ENCODE data around the gene USP47.

The USP47 gene

DNA sequence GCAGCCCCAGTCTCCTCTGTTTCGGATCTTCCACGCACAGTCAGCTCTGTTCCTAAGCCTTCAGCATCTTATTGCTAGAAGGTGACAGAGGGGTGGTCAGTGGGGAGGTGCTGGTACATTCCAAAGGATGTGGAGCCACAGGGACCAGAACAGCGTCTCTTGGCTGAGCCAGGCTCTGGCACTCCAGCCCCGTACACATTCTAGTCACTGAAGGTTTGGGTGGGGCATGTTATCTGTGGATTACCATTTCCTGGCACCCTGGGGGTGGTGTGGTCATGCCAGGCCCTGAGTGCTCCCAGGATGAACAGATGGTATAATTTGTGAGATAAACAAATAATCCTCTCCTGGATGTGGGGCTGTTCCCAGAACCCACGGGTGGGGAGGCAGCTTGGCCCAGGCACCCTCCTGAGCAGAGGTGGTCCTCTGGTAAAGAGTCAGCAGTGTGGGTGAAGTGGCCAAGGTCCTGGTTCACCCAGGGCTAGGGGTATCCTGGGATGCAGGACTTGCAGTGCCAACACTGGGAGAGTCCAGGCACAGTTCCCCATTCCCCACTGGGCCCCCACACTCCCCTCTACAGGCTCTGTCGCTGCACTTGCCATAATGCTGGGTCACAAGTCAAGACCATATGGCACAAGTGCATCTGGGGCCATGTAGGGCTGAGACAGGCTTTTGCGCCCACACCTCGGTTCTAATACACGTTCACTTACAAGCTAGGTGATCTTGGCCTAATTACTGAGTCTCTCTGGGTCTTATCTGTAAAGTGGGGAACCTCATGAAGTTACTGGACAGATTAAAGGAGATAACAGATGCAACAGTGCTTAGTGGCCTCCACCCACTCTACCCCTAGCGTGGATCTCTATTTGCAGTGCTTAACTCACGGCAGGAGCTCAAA lies 133.7 kb downstream of the USP47 start:
- POLR2A ChIA-PET = no interaction called here
- no peaks in the 10 kb centered on the region for H3K36me3 ChIP-seq (ENCODE audit: control insufficient read depth in 2 of 2, insufficient read depth in 1 of 2, low read length in 2 of 2)
- TF ChIP-seq, protein P1, sequence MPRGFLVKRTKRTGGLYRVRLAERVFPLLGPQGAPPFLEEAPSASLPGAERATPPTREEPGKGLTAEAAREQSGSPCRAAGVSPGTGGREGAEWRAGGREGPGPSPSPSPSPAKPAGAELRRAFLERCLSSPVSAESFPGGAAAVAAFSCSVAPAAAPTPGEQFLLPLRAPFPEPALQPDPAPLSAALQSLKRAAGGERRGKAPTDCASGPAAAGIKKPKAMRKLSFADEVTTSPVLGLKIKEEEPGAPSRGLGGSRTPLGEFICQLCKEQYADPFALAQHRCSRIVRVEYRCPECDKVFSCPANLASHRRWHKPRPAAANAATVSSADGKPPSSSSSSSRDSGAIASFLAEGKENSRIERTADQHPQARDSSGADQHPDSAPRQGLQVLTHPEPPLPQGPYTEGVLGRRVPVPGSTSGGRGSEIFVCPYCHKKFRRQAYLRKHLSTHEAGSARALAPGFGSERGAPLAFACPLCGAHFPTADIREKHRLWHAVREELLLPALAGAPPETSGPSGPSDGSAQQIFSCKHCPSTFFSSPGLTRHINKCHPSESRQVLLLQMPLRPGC (tag by site-specific recombination; IDR thresholded peaks at IDR 0.05) = no peak
- TF ChIP-seq ZNF76 (tag by site-specific recombination; IDR thresholded peaks at IDR 0.05; ENCODE audit: borderline replicate concordance, low read depth) (no peak), ZNF114 (tag by site-specific recombination; IDR thresholded peaks at IDR 0.05) (no peak)
- TF ChIP-seq, protein P2, sequence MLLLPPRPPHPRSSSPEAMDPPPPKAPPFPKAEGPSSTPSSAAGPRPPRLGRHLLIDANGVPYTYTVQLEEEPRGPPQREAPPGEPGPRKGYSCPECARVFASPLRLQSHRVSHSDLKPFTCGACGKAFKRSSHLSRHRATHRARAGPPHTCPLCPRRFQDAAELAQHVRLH (tag by site-specific recombination; IDR thresholded peaks at IDR 0.05) = no peak
- TF ChIP-seq, protein P3, sequence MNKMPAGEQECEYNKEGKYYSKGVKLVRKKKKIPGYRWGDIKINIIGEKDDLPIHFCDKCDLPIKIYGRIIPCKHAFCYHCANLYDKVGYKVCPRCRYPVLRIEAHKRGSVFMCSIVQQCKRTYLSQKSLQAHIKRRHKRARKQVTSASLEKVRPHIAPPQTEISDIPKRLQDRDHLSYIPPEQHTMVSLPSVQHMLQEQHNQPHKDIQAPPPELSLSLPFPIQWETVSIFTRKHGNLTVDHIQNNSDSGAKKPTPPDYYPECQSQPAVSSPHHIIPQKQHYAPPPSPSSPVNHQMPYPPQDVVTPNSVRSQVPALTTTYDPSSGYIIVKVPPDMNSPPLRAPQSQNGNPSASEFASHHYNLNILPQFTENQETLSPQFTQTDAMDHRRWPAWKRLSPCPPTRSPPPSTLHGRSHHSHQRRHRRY (tag by site-specific recombination; IDR thresholded peaks at IDR 0.05) = no peak
- CTCF ChIA-PET = interaction anchor here (1.2 to 6.3 kb wide), 3 partner anchors 8 to 306 kb away, joined by 3 to 57 read pairs (median 3); no protein-coding TSS in a partner anchor
- H3K27ac ChIP-seq (ENCODE audit: extremely low read depth, low read depth, low read length) = no peak overlapping the region
- no peaks in the 10 kb centered on the region for H3K9me3 ChIP-seq (ENCODE audit: control insufficient read depth, insufficient read depth, low read depth, low read length)
- no peaks in the 10 kb centered on the region for H3K4me1 ChIP-seq (ENCODE audit: control insufficient read depth, insufficient read depth, low read length)
- no peak overlapping the region for H3K4me3 ChIP-seq (ENCODE audit: low read depth, low read length)

DNA sequence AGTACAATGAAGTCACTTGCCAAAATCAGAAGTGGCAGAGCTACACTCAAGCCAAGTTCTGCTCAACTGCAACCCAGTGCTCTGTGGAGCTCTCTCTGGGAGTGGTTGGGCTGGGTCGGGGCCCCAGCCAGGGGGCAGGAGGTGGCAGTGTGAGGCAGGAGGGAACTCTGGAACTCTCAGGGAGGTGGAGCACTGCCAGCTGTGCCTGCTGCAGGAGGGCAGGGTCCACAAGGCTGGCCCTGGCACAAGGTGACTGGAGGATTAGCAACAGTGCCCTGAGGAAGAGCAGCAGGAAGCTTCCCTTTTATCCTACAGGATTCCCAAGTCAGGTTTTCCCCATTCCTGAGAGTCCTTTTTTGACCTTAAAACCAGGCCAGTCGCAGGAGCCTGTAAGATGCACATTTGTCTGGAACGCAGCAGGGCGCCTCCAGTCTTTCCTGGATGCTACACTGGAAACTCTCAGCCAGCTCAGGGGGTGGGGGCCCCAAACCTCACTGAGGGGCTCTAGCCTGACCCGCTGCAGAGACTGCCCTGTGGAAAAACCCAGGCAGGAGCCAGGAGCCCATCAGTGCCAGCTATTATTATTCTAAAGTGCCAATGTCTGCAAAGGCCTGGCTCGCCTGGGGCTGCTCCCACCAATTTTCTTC lies 134.8 kb downstream of the USP47 start:
- Histone ChIP-seq H3K36me3 (ENCODE audit: control insufficient read depth in 2 of 2, insufficient read depth in 1 of 2, low read length in 2 of 2) (no peaks in the 10 kb centered on the region), H3K4me3 (ENCODE audit: low read depth, low read length) (no peak overlapping the region), H3K27ac (ENCODE audit: extremely low read depth, low read depth, low read length) (no peak overlapping the region), H3K9me3 (ENCODE audit: control insufficient read depth, insufficient read depth, low read depth, low read length) (no peaks in the 10 kb centered on the region), H3K4me1 (ENCODE audit: control insufficient read depth, insufficient read depth, low read length) (no peaks in the 10 kb centered on the region)
- POLR2A ChIA-PET = no interaction called here
- CTCF ChIA-PET = interaction anchor here (0.7 to 6.3 kb wide), 3 partner anchors 9 to 912 kb away, joined by 3 to 57 read pairs (median 3); no protein-coding TSS in a partner anchor
- TF ChIP-seq ZNF830 (tag by site-specific recombination; IDR thresholded peaks at IDR 0.05; ENCODE audit: low read depth) (no peak), ZIC2 (tag by site-specific recombination; IDR thresholded peaks at IDR 0.05) (0 out of 2 replicates have a peak, but pooled peaks have one; percentile 9)

DNA sequence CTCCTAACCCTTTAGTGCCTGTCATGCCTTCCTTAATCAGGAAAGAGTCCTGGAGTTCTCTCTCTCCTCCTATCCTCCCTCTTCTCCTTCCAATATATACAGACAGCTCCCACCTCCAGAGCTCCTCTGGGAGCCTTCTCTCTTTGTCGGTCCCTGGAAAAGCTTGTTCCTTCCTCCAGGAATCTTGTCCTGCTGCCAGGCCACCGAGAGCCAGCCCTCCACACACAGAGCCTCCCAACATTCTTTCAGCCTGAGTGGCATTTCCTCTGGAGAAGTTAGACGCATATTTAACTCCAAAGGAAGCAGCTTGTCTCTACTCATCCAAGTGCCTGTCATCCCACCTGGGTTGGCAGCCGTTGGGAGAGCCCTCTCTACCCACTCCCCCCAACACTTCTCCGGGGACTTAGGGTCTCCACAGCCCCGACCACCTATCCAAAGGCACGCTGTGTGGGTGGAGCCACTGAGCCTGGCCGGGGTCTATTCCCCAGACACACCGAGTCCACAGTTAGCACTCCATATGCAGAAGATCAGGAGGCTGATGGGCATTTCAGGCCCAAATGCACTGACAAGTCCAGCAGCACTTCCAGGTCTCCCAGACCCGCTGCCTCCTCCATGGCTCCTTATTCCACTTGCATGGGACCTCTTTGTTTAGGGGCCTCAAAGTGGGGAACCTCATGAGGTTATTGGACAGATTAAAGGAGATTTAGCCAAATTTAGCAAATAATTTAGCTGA lies 135.6 kb downstream of the USP47 start:
- no peaks in the 10 kb centered on the region for H3K4me1 ChIP-seq (ENCODE audit: control insufficient read depth, insufficient read depth, low read length)
- no peaks in the 10 kb centered on the region for H3K9me3 ChIP-seq (ENCODE audit: control insufficient read depth, insufficient read depth, low read depth, low read length)
- TF ChIP-seq ZNF585B (tag by site-specific recombination; IDR thresholded peaks at IDR 0.05) (no peak), ZNF624 (tag by site-specific recombination; IDR thresholded peaks at IDR 0.05) (no peak), ZNF394 (tag by site-specific recombination; IDR thresholded peaks at IDR 0.05; ENCODE audit: borderline replicate concordance) (no peak), ZNF621 (tag by site-specific recombination; IDR thresholded peaks at IDR 0.05) (no peak), ZNF629 (tag by site-specific recombination; IDR thresholded peaks at IDR 0.05) (no peak), ZNF404 (tag by site-specific recombination; IDR thresholded peaks at IDR 0.05) (no peak)
- TF ChIP-seq, protein P4, sequence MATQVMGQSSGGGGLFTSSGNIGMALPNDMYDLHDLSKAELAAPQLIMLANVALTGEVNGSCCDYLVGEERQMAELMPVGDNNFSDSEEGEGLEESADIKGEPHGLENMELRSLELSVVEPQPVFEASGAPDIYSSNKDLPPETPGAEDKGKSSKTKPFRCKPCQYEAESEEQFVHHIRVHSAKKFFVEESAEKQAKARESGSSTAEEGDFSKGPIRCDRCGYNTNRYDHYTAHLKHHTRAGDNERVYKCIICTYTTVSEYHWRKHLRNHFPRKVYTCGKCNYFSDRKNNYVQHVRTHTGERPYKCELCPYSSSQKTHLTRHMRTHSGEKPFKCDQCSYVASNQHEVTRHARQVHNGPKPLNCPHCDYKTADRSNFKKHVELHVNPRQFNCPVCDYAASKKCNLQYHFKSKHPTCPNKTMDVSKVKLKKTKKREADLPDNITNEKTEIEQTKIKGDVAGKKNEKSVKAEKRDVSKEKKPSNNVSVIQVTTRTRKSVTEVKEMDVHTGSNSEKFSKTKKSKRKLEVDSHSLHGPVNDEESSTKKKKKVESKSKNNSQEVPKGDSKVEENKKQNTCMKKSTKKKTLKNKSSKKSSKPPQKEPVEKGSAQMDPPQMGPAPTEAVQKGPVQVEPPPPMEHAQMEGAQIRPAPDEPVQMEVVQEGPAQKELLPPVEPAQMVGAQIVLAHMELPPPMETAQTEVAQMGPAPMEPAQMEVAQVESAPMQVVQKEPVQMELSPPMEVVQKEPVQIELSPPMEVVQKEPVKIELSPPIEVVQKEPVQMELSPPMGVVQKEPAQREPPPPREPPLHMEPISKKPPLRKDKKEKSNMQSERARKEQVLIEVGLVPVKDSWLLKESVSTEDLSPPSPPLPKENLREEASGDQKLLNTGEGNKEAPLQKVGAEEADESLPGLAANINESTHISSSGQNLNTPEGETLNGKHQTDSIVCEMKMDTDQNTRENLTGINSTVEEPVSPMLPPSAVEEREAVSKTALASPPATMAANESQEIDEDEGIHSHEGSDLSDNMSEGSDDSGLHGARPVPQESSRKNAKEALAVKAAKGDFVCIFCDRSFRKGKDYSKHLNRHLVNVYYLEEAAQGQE (tag by site-specific recombination; IDR thresholded peaks at IDR 0.05) = no peak
- TF ChIP-seq, protein P5, sequence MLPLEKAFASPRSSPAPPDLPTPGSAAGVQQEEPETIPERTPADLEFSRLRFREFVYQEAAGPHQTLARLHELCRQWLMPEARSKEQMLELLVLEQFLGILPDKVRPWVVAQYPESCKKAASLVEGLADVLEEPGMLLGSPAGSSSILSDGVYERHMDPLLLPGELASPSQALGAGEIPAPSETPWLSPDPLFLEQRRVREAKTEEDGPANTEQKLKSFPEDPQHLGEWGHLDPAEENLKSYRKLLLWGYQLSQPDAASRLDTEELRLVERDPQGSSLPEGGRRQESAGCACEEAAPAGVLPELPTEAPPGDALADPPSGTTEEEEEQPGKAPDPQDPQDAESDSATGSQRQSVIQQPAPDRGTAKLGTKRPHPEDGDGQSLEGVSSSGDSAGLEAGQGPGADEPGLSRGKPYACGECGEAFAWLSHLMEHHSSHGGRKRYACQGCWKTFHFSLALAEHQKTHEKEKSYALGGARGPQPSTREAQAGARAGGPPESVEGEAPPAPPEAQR (tag by site-specific recombination; IDR thresholded peaks at IDR 0.05) = no peak
- TF ChIP-seq, protein P6, sequence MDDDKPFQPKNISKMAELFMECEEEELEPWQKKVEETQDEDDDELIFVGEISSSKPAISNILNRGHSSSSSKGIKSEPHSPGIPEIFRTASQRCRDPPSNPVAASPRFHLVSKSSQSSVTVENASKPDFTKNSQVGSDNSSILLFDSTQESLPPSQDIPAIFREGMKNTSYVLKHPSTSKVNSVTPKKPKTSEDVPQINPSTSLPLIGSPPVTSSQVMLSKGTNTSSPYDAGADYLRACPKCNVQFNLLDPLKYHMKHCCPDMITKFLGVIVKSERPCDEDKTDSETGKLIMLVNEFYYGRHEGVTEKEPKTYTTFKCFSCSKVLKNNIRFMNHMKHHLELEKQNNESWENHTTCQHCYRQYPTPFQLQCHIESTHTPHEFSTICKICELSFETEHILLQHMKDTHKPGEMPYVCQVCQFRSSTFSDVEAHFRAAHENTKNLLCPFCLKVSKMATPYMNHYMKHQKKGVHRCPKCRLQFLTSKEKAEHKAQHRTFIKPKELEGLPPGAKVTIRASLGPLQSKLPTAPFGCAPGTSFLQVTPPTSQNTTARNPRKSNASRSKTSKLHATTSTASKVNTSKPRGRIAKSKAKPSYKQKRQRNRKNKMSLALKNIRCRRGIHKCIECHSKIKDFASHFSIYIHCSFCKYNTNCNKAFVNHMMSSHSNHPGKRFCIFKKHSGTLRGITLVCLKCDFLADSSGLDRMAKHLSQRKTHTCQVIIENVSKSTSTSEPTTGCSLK (tag by site-specific recombination; IDR thresholded peaks at IDR 0.05) = no peak
- ChIA-PET POLR2A (no interaction called here), CTCF (interaction anchor here (0.7 to 6.3 kb wide), 3 partner anchors 10 to 911 kb away, joined by 3 to 57 read pairs (median 5); no protein-coding TSS in a partner anchor)
- no peak overlapping the region for H3K4me3 ChIP-seq (ENCODE audit: low read depth, low read length)
- no peak overlapping the region for H3K27ac ChIP-seq (ENCODE audit: extremely low read depth, low read depth, low read length)
- H3K36me3 ChIP-seq (ENCODE audit: control insufficient read depth in 2 of 2, insufficient read depth in 1 of 2, low read length in 2 of 2) = no peaks in the 10 kb centered on the region

All from HEK293 (cell line).